ENCODE data around the gene CD96.

The CD96 gene

DNA sequence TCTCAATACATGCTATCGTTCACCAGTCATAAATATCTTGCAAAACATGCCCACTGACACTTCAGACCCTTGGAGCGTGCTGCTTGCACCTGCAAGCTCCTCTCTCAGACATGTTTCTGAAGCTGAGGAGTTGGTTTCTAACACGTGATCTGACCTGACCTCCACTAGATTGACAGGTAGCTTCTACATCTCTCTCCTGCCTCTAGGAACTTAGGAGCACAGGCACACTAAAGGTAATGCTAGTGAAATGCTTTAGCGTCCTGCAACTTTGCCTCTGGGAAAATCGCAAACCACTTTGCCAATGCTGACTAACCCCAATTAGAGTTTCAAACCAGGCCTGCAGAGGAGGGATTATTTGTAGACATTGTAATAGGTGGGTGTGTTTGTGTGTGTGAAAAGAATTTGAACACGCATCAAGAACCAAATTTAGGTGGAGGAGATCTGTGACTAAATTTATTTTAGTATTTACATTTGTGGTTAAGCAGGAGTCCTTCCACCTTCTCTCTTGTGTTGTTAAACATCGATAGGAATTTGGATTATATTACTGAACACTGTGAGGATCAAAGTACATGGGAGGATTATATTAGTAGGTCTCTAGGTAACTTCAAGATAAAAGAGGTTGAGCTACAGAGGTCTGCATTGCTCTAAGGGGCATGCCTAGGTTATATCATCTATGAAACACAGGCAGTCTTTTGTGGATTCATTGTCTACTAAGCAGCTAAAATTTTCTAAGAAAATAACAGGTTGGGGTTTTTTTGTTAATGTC is 139.8 kb downstream of the CD96 start:
- DNase-seq: no peak

DNA sequence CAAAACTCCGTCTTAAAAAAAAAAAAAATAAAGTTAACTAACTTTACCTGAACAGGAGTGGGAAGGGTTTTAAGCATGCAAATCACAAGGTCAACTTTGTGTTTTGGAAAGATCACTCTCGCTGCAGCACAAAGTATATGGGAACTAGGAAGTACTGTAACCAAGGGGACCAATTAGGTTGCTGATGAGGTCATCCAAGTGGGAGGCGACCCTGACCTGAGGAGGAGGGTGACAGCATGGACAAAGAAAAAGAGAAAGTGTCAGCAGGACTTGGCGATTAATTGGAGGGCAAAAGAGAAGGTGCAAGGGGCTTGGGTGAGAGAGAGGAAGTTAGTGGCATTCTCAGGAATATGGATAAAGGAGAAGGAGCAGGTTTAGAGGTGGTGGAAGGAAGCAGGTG is 142.6 kb downstream of the CD96 start:
- no peak for DNase-seq

DNA sequence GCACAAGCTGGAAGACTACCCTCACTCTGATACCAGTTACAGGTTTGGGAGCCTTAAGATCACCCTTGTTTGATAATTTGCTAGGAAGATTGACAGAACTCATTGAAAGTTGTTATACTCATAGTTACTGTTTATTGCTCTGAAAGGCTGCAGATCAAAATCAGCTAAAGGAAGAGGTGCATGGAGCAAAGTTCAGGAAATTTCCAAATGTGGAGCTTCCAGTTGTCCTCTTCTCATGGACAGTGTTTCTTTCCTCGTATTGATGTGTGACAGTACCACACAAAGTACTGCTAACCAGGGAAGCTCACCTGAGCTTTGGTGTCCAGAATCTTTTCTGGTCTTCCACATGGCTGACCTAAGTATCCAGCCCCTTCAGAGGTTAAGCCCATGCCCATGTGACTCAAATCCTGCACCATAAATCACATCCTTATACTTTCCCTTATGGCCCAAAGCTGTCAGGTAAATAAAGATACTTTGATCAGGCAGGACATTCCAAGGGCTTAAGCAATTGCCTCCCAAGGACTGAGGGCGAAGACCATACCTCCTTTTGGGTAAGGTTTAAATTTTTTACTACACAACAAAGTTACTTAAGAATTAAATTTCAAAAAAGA is 146.3 kb downstream of the CD96 start:
- DNase-seq: no peak

DNA sequence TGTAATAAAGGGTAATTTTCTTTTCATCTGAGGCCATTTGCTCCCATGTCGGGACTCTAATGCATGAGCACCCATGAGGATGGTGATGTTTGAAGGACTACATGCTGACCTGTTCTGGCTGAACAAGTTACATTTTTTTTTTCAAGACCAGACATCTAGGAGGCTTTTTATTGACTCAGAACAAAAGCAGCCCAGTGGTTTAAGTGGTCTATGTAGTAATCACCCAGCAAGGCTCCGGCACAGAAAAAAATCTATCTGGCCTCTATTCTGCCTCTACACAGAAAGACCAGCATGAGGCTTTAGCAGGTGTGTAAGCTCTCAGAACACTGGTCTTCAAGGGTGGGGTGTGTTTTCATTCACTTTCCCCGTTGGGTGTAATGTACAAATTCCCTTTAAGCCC is 148.2 kb downstream of the CD96 start:
- DNase-seq: peak; percentile 65

DNA sequence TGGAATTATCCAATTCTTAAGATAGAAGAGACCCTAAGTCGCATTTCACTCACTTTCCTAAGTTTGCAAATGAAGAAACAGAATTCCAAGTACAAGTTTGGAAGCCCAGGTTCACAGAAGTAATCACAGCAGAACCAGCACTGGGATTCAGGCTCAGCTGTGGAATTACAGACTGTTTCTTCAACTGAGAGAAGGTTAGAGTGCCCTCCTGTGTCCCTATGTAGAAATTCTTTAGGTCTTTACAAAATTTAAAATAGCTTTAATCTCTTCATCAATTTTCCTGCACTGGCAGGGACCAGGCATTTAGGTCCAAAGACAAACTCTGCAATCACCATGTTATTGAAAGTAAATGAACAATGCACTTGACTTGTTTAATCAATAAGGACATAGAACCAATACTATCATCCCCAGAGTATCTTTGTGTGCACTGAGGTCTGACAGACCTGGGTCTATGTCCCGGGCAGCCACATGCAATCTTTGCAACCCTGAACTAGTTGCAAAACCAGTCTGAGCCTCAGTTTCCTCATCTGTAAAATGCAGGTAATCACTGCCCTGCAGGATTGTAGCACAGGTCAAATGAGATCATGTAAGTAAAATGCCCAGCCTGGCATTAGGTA is 149.4 kb downstream of the CD96 start:
- DNase-seq: peak; percentile 34

DNA sequence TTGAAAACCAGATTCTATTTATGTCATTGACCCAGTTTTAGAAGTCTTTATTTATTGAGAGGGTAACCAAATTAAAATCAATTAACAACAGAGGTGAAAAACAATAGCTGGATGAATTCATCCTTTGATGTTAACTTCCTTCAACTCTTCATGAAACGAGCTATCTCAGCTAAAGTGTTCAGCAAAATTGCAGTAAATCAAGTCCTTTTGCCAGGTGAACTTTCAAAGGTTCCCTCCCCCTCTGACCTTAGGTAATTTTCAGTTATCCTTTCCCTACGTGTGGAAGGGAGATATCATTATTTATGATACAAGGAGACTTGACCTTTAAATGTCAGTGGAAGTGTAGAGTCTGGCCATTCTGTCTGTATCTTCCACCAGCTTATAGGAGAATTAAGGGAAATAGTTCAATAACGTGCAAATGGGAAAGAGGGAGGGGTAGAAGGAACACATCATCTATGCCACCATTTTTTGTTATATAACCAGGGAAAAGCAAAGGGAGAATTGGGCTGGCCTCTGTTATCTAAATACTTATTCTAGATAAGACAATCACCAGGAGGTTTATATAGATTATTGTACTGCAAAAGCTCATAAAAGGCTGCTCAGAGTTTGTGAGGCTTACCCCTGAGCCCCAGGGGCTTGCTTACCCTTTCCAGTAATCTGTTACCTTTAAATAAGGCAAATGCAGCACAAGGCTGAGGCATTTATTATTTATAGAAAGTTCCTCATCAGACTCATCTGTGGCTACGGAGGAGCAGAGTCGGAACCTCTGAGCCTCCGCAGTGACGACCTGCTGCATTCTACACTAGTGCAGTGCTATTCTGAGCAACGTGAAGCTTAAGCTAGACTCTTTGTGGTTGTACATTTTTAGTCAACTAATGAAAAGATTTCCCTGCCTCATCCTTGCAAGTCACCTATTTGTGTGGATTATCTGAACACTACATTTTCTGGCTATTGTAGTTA is 150.9 kb downstream of the CD96 start:
- no peak for DNase-seq

DNA sequence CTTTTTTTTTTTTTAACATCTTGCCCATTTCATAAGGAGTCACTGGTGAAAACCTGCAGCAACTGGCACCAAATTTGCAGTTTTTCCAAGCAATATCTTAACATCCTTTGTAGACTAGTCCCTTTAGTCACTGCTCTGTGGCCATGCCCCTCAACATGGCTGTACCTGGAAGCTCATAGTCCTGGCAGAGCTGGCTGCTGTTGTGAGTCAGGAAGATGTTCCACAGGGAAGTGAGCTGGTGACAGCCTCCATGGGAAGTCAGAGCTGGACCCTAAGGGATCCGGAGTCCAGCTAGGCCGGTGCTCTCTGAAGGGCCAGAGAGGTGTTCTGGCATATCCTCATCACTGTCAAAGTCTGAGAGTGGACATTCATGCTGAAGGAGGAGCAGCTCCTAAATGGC is 152.5 kb downstream of the CD96 start:
- no peak for DNase-seq

DNA sequence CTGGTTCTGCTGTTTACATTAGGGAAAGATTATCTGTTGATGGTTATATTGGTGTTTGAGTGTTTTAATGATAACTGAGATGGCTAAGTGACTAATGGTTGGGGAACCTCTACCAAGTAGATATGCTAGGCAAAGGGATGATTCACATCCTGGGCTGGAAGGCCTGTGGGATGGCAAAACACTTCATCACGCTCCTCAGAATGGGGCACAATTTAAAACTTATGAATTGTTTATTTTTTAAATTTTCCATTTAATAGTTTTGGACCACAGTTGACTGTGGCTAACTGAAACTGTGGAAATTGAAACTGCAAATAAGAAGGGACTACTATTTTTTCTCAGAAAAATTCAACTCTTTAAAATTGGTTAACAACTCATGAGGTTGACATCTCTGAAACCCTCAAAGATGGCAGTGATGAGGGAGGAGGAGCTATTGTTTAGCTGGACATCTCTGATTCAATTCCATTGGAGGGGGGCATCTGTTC is 153.7 kb downstream of the CD96 start:
- DNase-seq: peak; percentile 80

DNA sequence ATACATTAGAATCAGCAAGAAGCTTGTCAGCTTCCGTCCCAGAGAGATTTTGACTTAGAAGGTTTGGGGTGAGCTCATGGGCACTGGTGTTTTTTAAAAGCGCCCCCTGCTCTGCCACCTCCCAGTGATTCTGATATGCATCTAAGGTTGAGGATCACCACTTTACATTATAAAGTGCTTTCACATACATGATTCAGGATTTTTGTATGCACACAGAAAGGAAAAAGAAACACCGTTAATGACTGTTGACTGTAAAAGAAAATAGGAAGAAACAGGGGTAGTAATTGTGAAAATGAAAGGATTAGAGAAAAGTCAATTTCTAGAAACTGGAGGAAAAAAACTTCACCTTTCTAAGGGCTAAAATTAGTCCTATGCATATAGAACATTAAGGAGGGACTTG is 158.1 kb downstream of the CD96 start:
- DNase-seq: no peak

DNA sequence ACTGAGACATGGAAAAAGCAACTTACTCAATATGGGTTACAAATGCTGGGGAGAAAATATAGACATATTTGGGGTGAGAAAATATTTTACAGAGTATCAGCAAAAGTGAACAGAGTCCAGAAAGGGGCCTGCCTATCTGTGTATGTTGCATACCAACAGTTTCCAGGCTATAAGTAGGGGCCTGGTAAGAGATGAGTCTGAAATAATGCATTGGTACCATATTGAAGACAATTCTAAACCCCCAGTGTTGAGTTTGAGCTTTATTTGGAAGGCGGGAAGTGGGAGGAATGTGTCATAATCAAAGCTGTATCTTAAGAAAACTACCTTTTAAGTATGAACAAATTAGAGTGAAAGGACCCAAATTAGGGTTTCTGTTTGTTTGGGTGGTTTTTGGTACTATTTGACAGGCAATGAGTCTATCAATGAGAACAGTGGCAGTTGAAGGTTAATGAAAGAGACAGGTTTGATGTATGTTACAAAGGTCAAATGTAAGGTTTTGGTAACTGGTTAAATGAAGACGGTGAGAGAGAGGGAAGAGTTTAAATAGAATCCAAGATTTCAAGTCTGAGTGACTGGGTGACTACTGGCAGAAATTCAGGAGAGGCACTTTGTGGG is 159.4 kb downstream of the CD96 start:
- DNase-seq: no peak
